Measurements from ENCODE around the gene ACOX1.

ACOX1 gene

GRCh38 chr17:76014925-76015261, 35.9 kb upstream of the ACOX1 start:
- in situ Hi-C loops (cut with HindIII; ENCODE audit: low sequenced_read_pairs): no loop called here
- no peak for TF ChIP-seq CTCF (IDR thresholded peaks at IDR 0.05; ENCODE audit: low read depth, low read length, missing control alignments)
- no peak overlapping the region for H3K4me3 ChIP-seq (ENCODE audit: low read depth, low read length)
- no peak for DNase-seq (ENCODE audit: low read depth)

- no peak overlapping the region for H3K4me3 ChIP-seq (ENCODE audit: low read depth, low read length)
- in situ Hi-C loops (cut with HindIII; ENCODE audit: low sequenced_read_pairs): no loop called here
- DNase-seq (ENCODE audit: low read depth): no peak
- peak; percentile 98 for TF ChIP-seq CTCF (IDR thresholded peaks at IDR 0.05; ENCODE audit: low read depth, low read length, missing control alignments)
Observed at GRCh38 chr17:76014100-76014924, 35.3 kb upstream of the ACOX1 start.

- no peak for TF ChIP-seq CTCF (IDR thresholded peaks at IDR 0.05; ENCODE audit: low read depth, low read length, missing control alignments)
- DNase-seq (ENCODE audit: low read depth): no peak
- H3K4me3 ChIP-seq (ENCODE audit: low read depth, low read length): no peak overlapping the region
- in situ Hi-C loops (cut with HindIII; ENCODE audit: low sequenced_read_pairs): no loop called here
Observed at GRCh38 chr17:76013377-76013932, 34.5 kb upstream of the ACOX1 start.

- no peak for TF ChIP-seq CTCF (IDR thresholded peaks at IDR 0.05; ENCODE audit: low read depth, low read length, missing control alignments)
- no peak for DNase-seq (ENCODE audit: low read depth)
- no peak overlapping the region for H3K4me3 ChIP-seq (ENCODE audit: low read depth, low read length)
- in situ Hi-C loops (cut with HindIII; ENCODE audit: low sequenced_read_pairs): no loop called here
Observed at GRCh38 chr17:76011951-76012350, 33.0 kb upstream of the ACOX1 start.

- H3K4me3 ChIP-seq (ENCODE audit: low read depth, low read length): no peak overlapping the region
- no peak for TF ChIP-seq CTCF (IDR thresholded peaks at IDR 0.05; ENCODE audit: low read depth, low read length, missing control alignments)
- in situ Hi-C loops (cut with HindIII; ENCODE audit: low sequenced_read_pairs): no loop called here
- DNase-seq (ENCODE audit: low read depth): no peak
Observed at GRCh38 chr17:76009969-76010661, 31.1 kb upstream of the ACOX1 start.

GRCh38 chr17:76009447-76009846, 30.5 kb upstream of the ACOX1 start:
- TF ChIP-seq CTCF (IDR thresholded peaks at IDR 0.05; ENCODE audit: low read depth, low read length, missing control alignments): no peak
- no peak overlapping the region for H3K4me3 ChIP-seq (ENCODE audit: low read depth, low read length)
- in situ Hi-C loops (cut with HindIII; ENCODE audit: low sequenced_read_pairs): no loop called here
- DNase-seq (ENCODE audit: low read depth): no peak

Data from astrocyte of the cerebellum (primary cell).